Fibroblast of peridontal ligament (primary cell): ENCODE data around the gene LRMDA.
A peak's percentile ranks its signal among the peaks of the same experiment; 100 is the strongest.

Source experiments
- DNase-seq: peaks from one replicate; pipeline ENCODE4 v3.0.0-alpha.2; 2010; ENCODE audit errors: extremely low read depth

LRMDA gene

DNA sequence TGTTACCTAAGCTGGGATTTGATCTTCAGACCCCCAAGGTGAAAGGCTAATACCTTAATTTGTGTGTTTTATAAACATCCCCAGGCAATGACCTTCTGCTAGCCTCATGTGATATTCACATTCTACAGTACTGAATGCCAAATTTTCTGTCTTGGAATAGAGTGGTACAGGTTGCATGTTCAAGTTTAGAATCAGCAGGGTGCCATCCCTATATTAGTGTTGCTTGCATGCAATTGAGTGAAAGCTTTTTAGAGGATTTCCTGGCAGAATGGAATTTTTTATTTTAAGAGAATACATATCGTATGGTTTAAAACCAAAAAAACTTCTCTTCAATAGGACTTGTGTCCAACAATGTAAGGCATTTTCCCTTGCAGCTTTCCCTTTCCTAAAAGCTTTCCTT is 107.3 kb downstream of the LRMDA start:
- DNase-seq, result no peak

DNA sequence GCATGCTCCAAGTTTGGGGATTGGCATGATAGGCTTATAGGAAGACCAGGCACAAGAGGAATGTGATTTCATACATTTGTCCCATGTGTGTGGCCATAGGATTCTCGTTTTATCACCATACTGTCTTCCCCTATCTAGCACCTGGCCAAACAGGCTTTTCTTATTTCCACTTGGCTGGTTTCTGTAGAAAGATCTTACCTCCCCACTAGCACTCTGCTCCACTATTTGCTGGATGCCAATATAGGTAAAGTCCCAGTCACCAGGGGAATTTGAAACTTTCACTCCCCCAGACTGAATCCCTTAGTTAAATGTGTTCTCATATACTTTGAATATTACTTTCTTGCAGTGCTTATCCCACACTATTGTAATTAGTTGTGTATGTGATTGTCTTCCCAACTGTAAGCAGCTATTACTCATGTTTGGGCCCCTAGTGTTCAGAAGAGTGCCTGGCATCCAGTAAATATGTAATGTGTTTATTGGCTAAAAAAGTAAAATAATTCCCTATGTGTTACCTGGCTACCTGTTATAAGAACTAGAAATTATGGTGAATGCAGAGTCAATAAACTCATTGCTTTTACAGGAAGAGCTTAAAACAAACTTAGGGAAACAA is 109.0 kb downstream of the LRMDA start:
- no peak for DNase-seq

DNA sequence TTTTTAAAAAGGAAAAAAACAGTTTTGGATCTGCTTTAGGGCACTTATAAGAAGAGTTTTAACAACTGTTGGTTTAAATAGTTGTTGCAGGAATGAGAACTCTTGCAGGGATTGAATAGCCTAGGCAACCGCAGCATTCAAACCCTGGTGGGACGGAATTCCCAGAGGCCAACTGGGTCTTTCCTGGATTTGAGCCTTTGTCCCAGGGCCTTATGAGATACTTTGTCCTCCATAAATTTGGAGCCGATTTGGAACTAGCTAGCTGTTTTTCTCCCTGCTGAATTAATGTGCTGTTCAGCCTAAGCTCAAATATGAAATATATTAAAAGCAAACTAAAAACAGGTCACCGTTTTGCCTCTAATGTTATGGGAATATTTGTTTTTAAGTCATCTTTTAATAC is 109.6 kb downstream of the LRMDA start:
- no peak for DNase-seq

GRCh38 chr10:75541411-75541810 is 110.0 kb downstream of the LRMDA start:
- DNase-seq, result no peak

GRCh38 chr10:75542084-75542483 is 110.7 kb downstream of the LRMDA start:
- DNase-seq, result peak; percentile 14

DNA sequence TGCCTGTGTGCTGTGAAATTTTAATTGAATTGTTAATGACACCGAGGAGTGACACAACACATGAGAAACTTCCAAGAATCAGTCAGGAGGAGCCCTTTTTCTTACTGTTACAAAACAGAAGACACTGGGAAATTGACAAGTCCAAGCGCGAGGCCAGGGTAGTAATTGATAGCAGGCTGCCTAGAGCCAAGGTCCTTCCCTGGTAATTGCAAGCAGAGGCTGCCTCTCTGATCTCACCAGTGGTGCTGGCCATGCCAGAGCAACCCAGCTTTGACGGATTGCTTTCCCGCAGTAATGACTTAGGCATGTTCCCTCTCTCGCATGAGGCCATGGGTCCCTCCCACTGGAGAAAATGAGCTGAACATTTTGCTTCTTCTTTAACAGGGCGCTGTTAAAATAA is 111.5 kb downstream of the LRMDA start:
- DNase-seq, result peak; percentile 81

DNA sequence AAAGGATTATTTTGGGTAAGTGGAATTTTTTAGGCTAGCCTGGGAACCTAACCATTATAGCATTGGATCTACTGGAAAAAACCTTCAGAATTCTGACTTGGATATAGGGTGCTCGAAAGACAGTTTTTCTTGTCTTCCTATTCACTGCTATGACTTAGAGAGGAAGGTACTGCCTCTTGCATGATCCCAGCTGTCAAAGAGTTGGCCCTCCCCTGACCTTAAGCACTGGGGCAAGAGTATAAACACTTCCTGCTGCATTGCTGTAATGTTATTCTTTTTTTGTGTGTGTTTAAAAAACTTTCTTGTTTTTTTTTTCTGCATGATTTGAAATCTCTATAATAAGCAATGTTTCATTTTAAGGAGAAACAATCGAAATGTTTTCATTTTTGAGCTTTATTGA is 113.0 kb downstream of the LRMDA start:
- DNase-seq, result no peak

GRCh38 chr10:75544993-75545706 is 113.7 kb downstream of the LRMDA start:
- no peak for DNase-seq

DNA sequence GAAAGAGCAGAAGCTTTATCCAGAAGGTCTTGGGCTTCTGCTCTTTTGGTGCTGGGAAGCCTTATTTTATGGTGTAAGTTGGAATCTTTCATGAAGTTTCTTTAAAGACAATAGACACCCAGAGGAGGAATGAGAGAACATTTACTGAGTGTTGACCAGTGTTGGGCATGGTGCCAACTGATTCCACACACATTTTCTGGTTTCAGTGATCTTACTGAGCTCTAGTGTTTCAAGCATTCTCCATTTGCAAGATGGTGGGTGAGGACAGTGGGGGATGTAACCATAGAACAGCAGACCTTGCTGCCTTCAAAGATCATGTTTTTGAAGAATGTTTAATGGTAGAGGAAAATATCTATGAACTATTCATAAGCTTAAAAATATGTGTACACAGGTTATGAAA is 114.6 kb downstream of the LRMDA start:
- no peak for DNase-seq

DNA sequence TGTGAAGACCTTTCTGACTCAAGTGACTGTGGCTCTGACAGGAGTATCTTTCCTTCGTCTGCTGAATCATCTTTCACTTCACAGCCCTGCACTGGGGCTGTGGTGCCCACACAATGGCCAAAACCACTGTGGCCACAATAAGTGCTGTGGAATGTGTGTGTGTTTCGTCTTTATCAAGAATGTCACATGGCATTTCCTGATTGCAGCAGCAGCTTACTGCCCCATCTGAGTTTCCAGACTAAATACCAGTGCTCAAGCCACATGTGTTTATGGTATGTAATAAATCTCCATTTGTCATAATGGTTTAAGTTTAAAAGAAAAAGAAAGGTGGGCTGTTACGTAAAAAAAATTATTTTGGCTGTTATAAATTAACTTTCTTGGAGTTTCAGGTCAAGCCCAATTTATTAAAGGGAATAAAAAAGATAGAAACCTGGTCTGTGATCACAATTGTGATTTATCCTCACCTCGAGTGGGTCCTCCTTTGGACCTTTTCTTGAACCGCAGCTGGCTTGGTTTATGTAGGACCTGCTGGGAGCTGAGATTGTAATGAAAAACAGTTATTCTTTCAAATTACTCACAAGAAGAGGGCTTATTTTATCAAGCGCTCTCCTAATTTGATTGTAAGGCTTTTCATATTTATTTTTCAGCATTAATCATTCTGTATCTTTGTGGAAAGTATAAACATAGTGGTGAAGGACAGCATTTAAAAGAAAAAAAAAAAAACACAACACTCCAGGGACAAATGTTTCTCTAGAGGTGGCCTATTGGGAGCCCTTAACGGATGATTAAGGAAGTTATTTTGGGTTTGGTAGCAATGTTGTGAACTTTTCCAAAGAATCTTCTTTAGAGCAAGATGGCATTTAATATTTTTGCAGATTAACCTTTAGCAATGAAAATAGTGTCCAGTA is 116.2 kb downstream of the LRMDA start:
- peak; percentile 57 for DNase-seq

- DNase-seq, result no peak
Observed at GRCh38 chr10:75548356-75548755, 116.9 kb downstream of the LRMDA start.

- DNase-seq, result no peak
Observed at GRCh38 chr10:75550191-75550590, 118.8 kb downstream of the LRMDA start.

- no peak for DNase-seq
Observed at GRCh38 chr10:75552171-75552570, 120.7 kb downstream of the LRMDA start.

DNA sequence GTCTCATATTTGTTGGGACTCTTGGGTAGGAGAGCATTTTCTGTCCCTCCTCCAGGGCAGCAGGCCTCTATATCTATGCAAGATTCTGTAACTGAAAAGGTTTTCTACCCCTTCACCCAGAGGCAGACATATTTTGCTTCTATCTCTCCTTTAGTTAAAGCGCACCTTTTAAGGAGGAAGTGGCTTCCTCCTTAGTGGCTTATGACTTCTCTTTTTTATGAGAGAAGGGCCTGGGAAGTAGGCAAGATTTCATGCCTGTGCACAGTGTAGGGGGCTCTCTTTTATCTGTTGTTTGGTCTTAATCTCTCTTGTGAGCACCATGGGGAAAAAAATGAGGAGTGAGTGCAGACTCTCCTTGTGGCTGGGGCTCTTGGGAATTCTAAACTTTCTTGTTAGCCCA is 122.1 kb downstream of the LRMDA start:
- DNase-seq, result no peak

DNA sequence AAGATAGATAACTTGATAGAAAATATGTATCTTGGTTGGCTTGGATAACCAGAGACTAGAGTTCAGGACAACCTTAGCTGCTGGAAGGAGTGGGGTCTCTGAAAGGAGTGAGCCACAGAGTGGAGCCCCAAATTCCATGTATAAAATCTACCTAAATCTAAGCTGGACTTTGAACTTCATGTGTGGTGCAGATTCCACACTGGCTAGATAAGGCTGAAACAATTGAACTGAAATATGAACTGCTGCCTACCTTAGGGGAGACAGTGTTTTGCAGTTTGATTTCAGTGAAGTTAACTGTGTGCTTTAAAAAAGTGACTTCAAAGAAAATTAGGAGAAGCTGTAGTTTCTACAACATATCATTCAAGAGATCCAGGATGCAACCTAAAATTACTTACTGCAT is 123.9 kb downstream of the LRMDA start:
- DNase-seq, result no peak

DNA sequence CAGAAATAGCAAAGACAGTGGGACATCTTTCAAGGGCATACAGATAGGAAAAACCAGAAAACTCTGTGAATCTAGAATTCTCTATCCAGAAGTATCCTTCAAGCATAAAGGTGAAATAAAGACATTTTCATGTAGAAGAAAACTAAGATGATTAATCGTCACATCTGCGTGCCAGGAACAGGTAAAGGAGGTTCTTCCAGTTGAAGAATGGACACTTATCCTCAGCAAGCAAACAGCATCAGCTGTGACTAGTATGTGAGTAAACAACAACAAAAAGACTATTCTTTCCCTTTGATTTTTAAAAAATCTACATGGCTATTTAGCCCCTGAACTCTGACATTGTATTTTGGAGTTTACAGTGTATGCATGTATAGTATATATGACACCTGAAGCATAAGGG is 124.9 kb downstream of the LRMDA start:
- no peak for DNase-seq

DNA sequence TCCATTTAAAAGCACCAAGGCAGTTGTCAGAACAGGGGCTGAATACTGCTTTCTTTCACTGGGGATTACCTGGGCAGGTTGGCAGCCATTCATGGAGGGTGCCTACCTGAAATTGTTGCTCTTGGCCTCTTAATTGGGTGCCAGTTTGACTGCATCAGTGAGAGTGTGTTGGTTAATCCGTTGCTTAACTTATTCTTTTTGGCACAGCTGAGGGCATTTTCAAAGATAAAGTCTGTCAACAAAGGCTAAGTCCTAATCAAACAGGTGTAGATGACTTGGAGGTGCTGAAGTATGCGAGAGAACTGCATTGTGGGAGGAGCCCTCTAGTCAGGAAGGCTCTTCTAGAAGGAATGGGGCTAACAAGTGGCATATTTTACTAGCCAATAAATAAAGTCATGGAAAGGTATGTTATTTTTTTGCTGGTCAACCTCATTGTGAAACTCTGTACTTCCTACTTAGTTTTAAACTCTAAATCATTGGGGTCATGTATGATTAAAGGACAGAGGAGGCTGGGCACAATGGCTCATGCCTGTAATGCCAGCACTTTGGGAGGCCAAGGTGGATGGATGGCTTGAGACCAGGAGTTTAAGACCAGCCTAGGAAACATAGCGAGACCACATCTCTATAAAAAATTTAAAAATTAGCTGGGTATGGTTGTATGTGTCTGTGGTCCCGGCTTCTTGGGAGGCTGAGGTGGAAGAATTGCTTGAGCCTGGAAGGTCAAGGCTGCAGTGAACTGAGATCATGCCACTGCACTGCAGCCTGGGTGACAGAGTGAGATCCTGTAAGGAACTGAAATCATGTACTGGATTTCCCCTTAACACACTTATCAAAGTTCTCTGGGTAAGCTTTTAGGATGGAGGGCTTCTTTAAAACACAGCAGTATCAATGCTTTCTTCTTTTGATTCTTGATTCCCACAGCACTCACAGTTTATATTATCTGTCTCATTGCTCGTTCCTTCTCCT is 134.1 kb downstream of the LRMDA start:
- DNase-seq, result no peak

DNA sequence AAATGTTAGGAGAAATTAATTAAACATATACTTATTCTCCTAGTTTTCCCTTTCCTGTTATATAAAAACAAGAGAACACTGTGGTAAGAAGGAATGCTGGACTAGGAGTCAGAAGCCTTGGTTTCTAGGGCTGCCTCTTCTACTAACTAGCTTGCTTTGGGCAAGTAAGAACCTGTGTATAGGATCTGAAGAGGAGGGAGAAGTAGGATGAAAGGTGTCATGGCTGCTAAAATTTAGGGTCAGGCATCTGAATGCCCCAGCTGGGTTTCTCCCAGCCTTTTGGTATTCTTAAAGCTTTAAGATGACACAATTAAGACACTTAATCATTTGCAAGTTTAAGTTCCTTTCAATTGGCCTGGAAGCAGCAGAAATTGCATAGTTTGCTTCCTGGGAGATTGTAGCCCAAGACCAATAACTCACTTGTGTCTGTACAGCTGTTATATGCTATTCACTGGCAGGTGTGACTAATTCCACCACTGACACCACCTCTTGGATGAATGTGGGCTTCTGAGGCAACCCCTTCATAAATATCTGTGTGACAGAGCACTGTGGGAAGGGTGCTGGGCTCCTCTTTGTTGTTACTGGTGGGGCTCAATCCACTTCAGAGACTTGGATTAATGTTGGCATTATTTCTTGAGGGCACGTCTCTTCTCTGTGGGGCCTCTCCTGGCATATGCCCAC is 137.2 kb downstream of the LRMDA start:
- DNase-seq, result no peak

GRCh38 chr10:75569506-75569905 is 138.1 kb downstream of the LRMDA start:
- DNase-seq, result no peak

DNA sequence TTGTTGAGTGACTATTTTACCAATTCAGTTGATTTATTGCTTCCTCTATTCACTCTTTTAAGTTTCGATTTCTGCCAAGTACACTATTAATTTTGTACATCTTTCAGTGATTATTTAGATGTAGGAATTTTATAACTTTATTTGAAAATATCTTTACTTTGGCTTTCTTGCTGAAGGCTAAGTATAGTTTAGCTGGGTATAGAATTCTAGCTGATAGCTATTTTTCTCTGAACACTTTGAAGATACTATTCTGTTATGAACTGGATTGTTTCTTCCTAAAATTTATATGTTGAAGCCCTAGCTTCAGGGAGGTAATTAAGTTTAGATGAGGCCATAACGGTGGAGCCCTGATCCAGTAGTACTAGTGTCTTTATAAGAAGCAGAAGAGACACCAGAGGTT is 141.1 kb downstream of the LRMDA start:
- no peak for DNase-seq

- DNase-seq, result no peak
Observed at GRCh38 chr10:75575940-75576339, 144.5 kb downstream of the LRMDA start.
